ENCODE data around the gene DSCAM. TPM values are rescaled to one million over a fixed set of nuclear protein-coding genes. Genes with fewer than 3 reads are reported as not detected.

Gene DSCAM
- total RNA-seq, 2 experiments from 2014 or later = not detected

- no peak overlapping the region for H3K27ac Mint-ChIP-seq
- no peaks in the 10 kb centered on the region for H3K4me1 Mint-ChIP-seq (ENCODE audit: low read depth)
- Histone ChIP-seq H3K27ac (ENCODE audit: low read depth in 1 of 2, low read length in 2 of 2) (no peak overlapping the region), H3K4me3 (ENCODE audit: low read length) (no peak overlapping the region), H3K4me1 (ENCODE audit: insufficient read depth, low read length) (no peaks in the 10 kb centered on the region), H3K27me3 (ENCODE audit: control insufficient read depth in 1 of 2, insufficient read depth in 2 of 2, low read length in 2 of 2) (no peaks in the 10 kb centered on the region), H3K9me3 (ENCODE audit: control insufficient read depth in 1 of 2, insufficient read depth in 1 of 2, low read length in 2 of 2) (peaks cover 0 to 4% of the 10 kb centered on the region in 2 experiments), H3K36me3 (ENCODE audit: insufficient read depth, low read length) (no peaks in the 10 kb centered on the region)
- TF ChIP-seq CTCF (IDR thresholded peaks at IDR 0.05) = no peak
- ChIA-PET POLR2A (no interaction called here), CTCF (no interaction called here)
- H3K36me3 Mint-ChIP-seq (ENCODE audit: low read depth) = no peaks in the 10 kb centered on the region
- no peak overlapping the region for H3K4me3 Mint-ChIP-seq
- no peak for DNase-seq
- H3K27me3 Mint-ChIP-seq = no peaks in the 10 kb centered on the region
- H3K9me3 Mint-ChIP-seq = peaks cover 10% of the 10 kb centered on the region
- intact Hi-C loops (cut with DNase I, micrococcal nuclease) = no loop called here
- ATAC-seq (ENCODE audit: poor library complexity) = no peak
These were observed 619.9 kb downstream of the DSCAM start for GRCh38 chr21:40227096-40227495.

GRCh38 chr21:40215941-40216340 is 631.0 kb downstream of the DSCAM start:
- CTCF ChIA-PET = no interaction called here
- no peak overlapping the region for H3K27ac Mint-ChIP-seq
- H3K9me3 Mint-ChIP-seq = no peaks in the 10 kb centered on the region
- no peaks in the 10 kb centered on the region for H3K36me3 Mint-ChIP-seq (ENCODE audit: low read depth)
- Histone ChIP-seq H3K36me3 (ENCODE audit: insufficient read depth, low read length) (no peaks in the 10 kb centered on the region), H3K9me3 (ENCODE audit: control insufficient read depth in 1 of 2, insufficient read depth in 1 of 2, low read length in 2 of 2) (no peaks in the 10 kb centered on the region), H3K4me3 (ENCODE audit: low read length) (no peak overlapping the region), H3K27me3 (ENCODE audit: control insufficient read depth in 1 of 2, insufficient read depth in 2 of 2, low read length in 2 of 2) (no peaks in the 10 kb centered on the region), H3K27ac (ENCODE audit: low read depth in 1 of 2, low read length in 2 of 2) (no peak overlapping the region), H3K4me1 (ENCODE audit: insufficient read depth, low read length) (no peaks in the 10 kb centered on the region)
- intact Hi-C loops (cut with DNase I, micrococcal nuclease) = no loop called here
- TF ChIP-seq CTCF (IDR thresholded peaks at IDR 0.05) = no peak
- ATAC-seq (ENCODE audit: poor library complexity) (no peak), DNase-seq (no peak)
- no peak overlapping the region for H3K4me3 Mint-ChIP-seq
- POLR2A ChIA-PET = no interaction called here
- H3K4me1 Mint-ChIP-seq (ENCODE audit: low read depth) = no peaks in the 10 kb centered on the region
- H3K27me3 Mint-ChIP-seq = no peaks in the 10 kb centered on the region

GRCh38 chr21:40210251-40210650 is 636.7 kb downstream of the DSCAM start:
- no peak for ATAC-seq (ENCODE audit: poor library complexity)
- no peak for TF ChIP-seq CTCF (IDR thresholded peaks at IDR 0.05)
- Histone ChIP-seq H3K4me1 (ENCODE audit: insufficient read depth, low read length) (no peaks in the 10 kb centered on the region), H3K36me3 (ENCODE audit: insufficient read depth, low read length) (no peaks in the 10 kb centered on the region), H3K27me3 (ENCODE audit: control insufficient read depth in 1 of 2, insufficient read depth in 2 of 2, low read length in 2 of 2) (no peaks in the 10 kb centered on the region), H3K9me3 (ENCODE audit: control insufficient read depth in 1 of 2, insufficient read depth in 1 of 2, low read length in 2 of 2) (peaks cover 0 to 4% of the 10 kb centered on the region in 2 experiments), H3K4me3 (ENCODE audit: low read length) (no peak overlapping the region), H3K27ac (ENCODE audit: low read depth in 1 of 2, low read length in 2 of 2) (no peak overlapping the region)
- no peak overlapping the region for H3K27ac Mint-ChIP-seq
- no peaks in the 10 kb centered on the region for H3K4me1 Mint-ChIP-seq (ENCODE audit: low read depth)
- ChIA-PET CTCF (no interaction called here), POLR2A (no interaction called here)
- intact Hi-C loops (cut with DNase I, micrococcal nuclease) = no loop called here
- no peak overlapping the region for H3K4me3 Mint-ChIP-seq
- no peaks in the 10 kb centered on the region for H3K9me3 Mint-ChIP-seq
- no peaks in the 10 kb centered on the region for H3K36me3 Mint-ChIP-seq (ENCODE audit: low read depth)
- no peaks in the 10 kb centered on the region for H3K27me3 Mint-ChIP-seq
- DNase-seq = no peak
